ENCODE results near the gene GARIN3. TPM values are rescaled to one million over a fixed set of nuclear protein-coding genes. Genes with fewer than 3 reads are reported as not detected.
A peak's percentile ranks its signal among the peaks of the same experiment; 100 is the strongest.

Gene GARIN3
- total RNA-seq, 3 donors from 2014 or later = 0.18 to 0.25 (median 0.22) TPM

GRCh38 chr5:157175071-157175612 lies 9.1 kb upstream of the GARIN3 start:
- no peaks in the 10 kb centered on the region for H3K36me3 Mint-ChIP-seq (ENCODE audit: insufficient read depth)
- DNase-seq (no peak), ATAC-seq (no peak)
- no peak overlapping the region for H3K4me3 Mint-ChIP-seq
- no peaks in the 10 kb centered on the region for H3K27me3 Mint-ChIP-seq (ENCODE audit: low read depth)
- H3K4me1 Mint-ChIP-seq (ENCODE audit: low read depth) = peaks cover 85% of the 10 kb centered on the region
- peaks cover 5% of the 10 kb centered on the region for H3K9me3 Mint-ChIP-seq

GRCh38 chr5:157172403-157172802 lies 6.3 kb upstream of the GARIN3 start:
- Mint-ChIP-seq H3K4me3 (peak overlapping the region; percentile 66), H3K36me3 (ENCODE audit: insufficient read depth) (no peaks in the 10 kb centered on the region), H3K9me3 (peaks cover 5% of the 10 kb centered on the region), H3K27me3 (ENCODE audit: low read depth) (no peaks in the 10 kb centered on the region), H3K4me1 (ENCODE audit: low read depth) (peaks cover 81% of the 10 kb centered on the region)
- ATAC-seq (peak; percentile 96 to 97), DNase-seq (peak; percentile 82)

- H3K4me1 Mint-ChIP-seq (ENCODE audit: low read depth) = peaks cover 76% of the 10 kb centered on the region
- no peaks in the 10 kb centered on the region for H3K27me3 Mint-ChIP-seq (ENCODE audit: low read depth)
- H3K9me3 Mint-ChIP-seq = peaks cover 5% of the 10 kb centered on the region
- no peaks in the 10 kb centered on the region for H3K36me3 Mint-ChIP-seq (ENCODE audit: insufficient read depth)
- no peak for ATAC-seq
- no peak overlapping the region for H3K4me3 Mint-ChIP-seq
- no peak for DNase-seq
Measured at GRCh38 chr5:157168286-157168685, 2.2 kb upstream of the GARIN3 start.

GRCh38 chr5:157167214-157167621 lies 1.2 kb upstream of the GARIN3 start:
- DNase-seq (no peak), ATAC-seq (peak; percentile 82 to 83)
- H3K36me3 Mint-ChIP-seq (ENCODE audit: insufficient read depth) = no peaks in the 10 kb centered on the region
- peaks cover 68% of the 10 kb centered on the region for H3K4me1 Mint-ChIP-seq (ENCODE audit: low read depth)
- peaks cover 5% of the 10 kb centered on the region for H3K9me3 Mint-ChIP-seq
- no peaks in the 10 kb centered on the region for H3K27me3 Mint-ChIP-seq (ENCODE audit: low read depth)
- H3K4me3 Mint-ChIP-seq = peak overlapping the region; percentile 50

GRCh38 chr5:157165668-157166067 lies 396 bp downstream of the GARIN3 start:
- DNase-seq (no peak), ATAC-seq (no peak)
- Mint-ChIP-seq H3K4me3 (no peak overlapping the region), H3K36me3 (ENCODE audit: insufficient read depth) (no peaks in the 10 kb centered on the region), H3K27me3 (ENCODE audit: low read depth) (no peaks in the 10 kb centered on the region), H3K4me1 (ENCODE audit: low read depth) (peaks cover 62% of the 10 kb centered on the region), H3K9me3 (peaks cover under 1% of the 10 kb centered on the region)

- H3K4me3 Mint-ChIP-seq = no peak overlapping the region
- no peaks in the 10 kb centered on the region for H3K9me3 Mint-ChIP-seq
- no peak for ATAC-seq
- DNase-seq = no peak
- peaks cover 61% of the 10 kb centered on the region for H3K4me1 Mint-ChIP-seq (ENCODE audit: low read depth)
- no peaks in the 10 kb centered on the region for H3K36me3 Mint-ChIP-seq (ENCODE audit: insufficient read depth)
- H3K27me3 Mint-ChIP-seq (ENCODE audit: low read depth) = no peaks in the 10 kb centered on the region
Measured at GRCh38 chr5:157165261-157165660, 803 bp downstream of the GARIN3 start.

- Mint-ChIP-seq H3K27me3 (ENCODE audit: low read depth) (no peaks in the 10 kb centered on the region), H3K4me3 (no peak overlapping the region), H3K4me1 (ENCODE audit: low read depth) (peaks cover 65% of the 10 kb centered on the region), H3K9me3 (no peaks in the 10 kb centered on the region), H3K36me3 (ENCODE audit: insufficient read depth) (no peaks in the 10 kb centered on the region)
- ATAC-seq (no peak), DNase-seq (no peak)
Measured at GRCh38 chr5:157164521-157164920, 1.5 kb downstream of the GARIN3 start.

GRCh38 chr5:157162919-157163510 lies 3.0 kb downstream of the GARIN3 start:
- H3K4me3 Mint-ChIP-seq = no peak overlapping the region
- H3K36me3 Mint-ChIP-seq (ENCODE audit: insufficient read depth) = no peaks in the 10 kb centered on the region
- H3K9me3 Mint-ChIP-seq = no peaks in the 10 kb centered on the region
- peaks cover 66% of the 10 kb centered on the region for H3K4me1 Mint-ChIP-seq (ENCODE audit: low read depth)
- ATAC-seq (no peak), DNase-seq (no peak)
- H3K27me3 Mint-ChIP-seq (ENCODE audit: low read depth) = no peaks in the 10 kb centered on the region

GRCh38 chr5:157161996-157162395 lies 4.1 kb downstream of the GARIN3 start:
- H3K9me3 Mint-ChIP-seq = no peaks in the 10 kb centered on the region
- no peaks in the 10 kb centered on the region for H3K27me3 Mint-ChIP-seq (ENCODE audit: low read depth)
- no peak for ATAC-seq

GRCh38 chr5:157160001-157160400 lies 6.1 kb downstream of the GARIN3 start:
- H3K9me3 Mint-ChIP-seq = no peaks in the 10 kb centered on the region
- no peaks in the 10 kb centered on the region for H3K27me3 Mint-ChIP-seq (ENCODE audit: low read depth)
- H3K4me3 Mint-ChIP-seq = peak overlapping the region; percentile 59
- ATAC-seq (peak; percentile 55 to 59), DNase-seq (peak; percentile 32)
- no peaks in the 10 kb centered on the region for H3K36me3 Mint-ChIP-seq (ENCODE audit: insufficient read depth)
- peaks cover 63% of the 10 kb centered on the region for H3K4me1 Mint-ChIP-seq (ENCODE audit: low read depth)

More at GRCh38 chr5:157161996-157162395, 4.1 kb downstream of the GARIN3 start:
- Mint-ChIP-seq H3K4me3 (no peak overlapping the region), H3K36me3 (ENCODE audit: insufficient read depth) (no peaks in the 10 kb centered on the region), H3K4me1 (ENCODE audit: low read depth) (peaks cover 65% of the 10 kb centered on the region)
- no peak for DNase-seq

GRCh38 chr5:157159209-157159751 lies 6.8 kb downstream of the GARIN3 start:
- H3K4me1 Mint-ChIP-seq (ENCODE audit: low read depth) = peaks cover 69% of the 10 kb centered on the region
- ATAC-seq (peak; percentile 88), DNase-seq (no peak)
- H3K36me3 Mint-ChIP-seq (ENCODE audit: insufficient read depth) = no peaks in the 10 kb centered on the region
- H3K9me3 Mint-ChIP-seq = no peaks in the 10 kb centered on the region
- peak overlapping the region; percentile 59 for H3K4me3 Mint-ChIP-seq
- H3K27me3 Mint-ChIP-seq (ENCODE audit: low read depth) = no peaks in the 10 kb centered on the region

- H3K27me3 Mint-ChIP-seq (ENCODE audit: low read depth) = no peaks in the 10 kb centered on the region
- no peaks in the 10 kb centered on the region for H3K9me3 Mint-ChIP-seq
- no peak overlapping the region for H3K4me3 Mint-ChIP-seq
- ATAC-seq (no peak), DNase-seq (no peak)
- H3K36me3 Mint-ChIP-seq (ENCODE audit: insufficient read depth) = no peaks in the 10 kb centered on the region
- H3K4me1 Mint-ChIP-seq (ENCODE audit: low read depth) = peaks cover 79% of the 10 kb centered on the region
Measured at GRCh38 chr5:157157293-157157891, 8.7 kb downstream of the GARIN3 start.

- peak overlapping the region; percentile 76 for H3K4me3 Mint-ChIP-seq
- no peak for ATAC-seq
Measured at GRCh38 chr5:157155297-157155696, 10.8 kb downstream of the GARIN3 start.

GRCh38 chr5:157150995-157151394 lies 15.1 kb downstream of the GARIN3 start:
- Mint-ChIP-seq H3K9me3 (no peaks in the 10 kb centered on the region), H3K36me3 (ENCODE audit: insufficient read depth) (no peaks in the 10 kb centered on the region), H3K4me3 (no peak overlapping the region), H3K4me1 (ENCODE audit: low read depth) (peaks cover 58% of the 10 kb centered on the region), H3K27me3 (ENCODE audit: low read depth) (no peaks in the 10 kb centered on the region)
- ATAC-seq = no peak
- no peak for DNase-seq

More at GRCh38 chr5:157155297-157155696, 10.8 kb downstream of the GARIN3 start:
- Mint-ChIP-seq H3K4me1 (ENCODE audit: low read depth) (peaks cover 77% of the 10 kb centered on the region), H3K36me3 (ENCODE audit: insufficient read depth) (no peaks in the 10 kb centered on the region), H3K27me3 (ENCODE audit: low read depth) (no peaks in the 10 kb centered on the region), H3K9me3 (no peaks in the 10 kb centered on the region)
- DNase-seq = no peak
